Heart right ventricle (tissue), 16 donors: ENCODE results near the gene RNF43. TPM values are rescaled to one million over a fixed set of nuclear protein-coding genes. Genes with fewer than 3 reads are reported as not detected.
"Not testable (repeated sequence)": the region's sequence is repeated elsewhere in the genome, so short reads cannot be mapped to it uniquely, and the experiment has no call there.

Experiments
- ATAC-seq, 8 donors: fragments of 200-7000 bp; cut with Tn5 transposase; one replicate each; pipeline ENCODE4 v1.9.1; 2020; ENCODE audit warnings: mild to moderate bottlenecking in 8 of 8, moderate library complexity in 8 of 8, moderate number of reproducible peaks in 1 of 8
- DNase-seq, 2 donors: peaks; one replicate each; pipeline ENCODE4 v3.0.0-alpha.2; 2020
- H3K27ac ChIP-seq, 10 donors: fragments of 200-600 bp; sonication (generic) in 2 of 10; one replicate each; pipeline versions ENCODE4 v1.5.0 to v1.8.0; 2020 to 2022; ENCODE audit warnings: mild to moderate bottlenecking in 3 of 10
- H3K27me3 ChIP-seq, 7 donors: fragments of 200-600 bp; one replicate each; pipeline ENCODE4 v1.8.0; 2021 to 2022; ENCODE audit warnings: mild to moderate bottlenecking in 2 of 7
- H3K36me3 ChIP-seq, 9 donors: fragments of 200-600 bp; sonication (generic) in 1 of 9; one replicate each; pipeline versions ENCODE4 v1.5.0 to v1.8.0; 2020 to 2022; ENCODE audit warnings: mild to moderate bottlenecking in 2 of 9
- H3K4me1 ChIP-seq, 9 donors: fragments of 200-600 bp; sonication (generic) in 1 of 9; one replicate each; pipeline versions ENCODE4 v1.5.0 to v1.8.0; 2020 to 2022; ENCODE audit warnings: mild to moderate bottlenecking in 4 of 9
- H3K4me3 ChIP-seq, 10 donors: fragments of 200-600 bp; sonication (generic) in 2 of 10; one replicate each; pipeline versions ENCODE4 v1.5.0 to v1.8.0; 2020 to 2022; ENCODE audit warnings: mild to moderate bottlenecking in 7 of 10, moderate library complexity in 2 of 10
- H3K9me3 ChIP-seq, 11 donors: fragments of 200-600 bp in 10 of 11; sonication (generic) in 2 of 11; one replicate each; pipeline versions ENCODE4 v1.5.0 to v1.8.0; 2013 to 2022; ENCODE audit warnings: mild to moderate bottlenecking in 2 of 11, control low read depth in 1 of 11, moderate library complexity in 1 of 11
- WGBS, 2 donors: extraction: QIAGEN DNeasy Blood & Tissue Kit; methylation state at CpG; one replicate each; pipeline ENCODE4 v1.1.7; 2013; ENCODE audit warnings: inconsistent platforms in 1 of 2; 5-methylcytosine and 5-hydroxymethylcytosine counted together
- intact Hi-C, 10 donors: fragments of 100-400 bp; cut with DNase I; formaldehyde crosslinking; loops; one replicate each; pipeline versions ENCODE4 v1.11.1 to v1.14.2; 2022
- polyA plus RNA-seq, 2 donors: library from polyadenylated mRNA; stranded (reverse); fragments of 200-250 nt; gene quantifications; one replicate each; pipeline ENCODE4 v1.2.3, GENCODE V29; 2013
- total RNA-seq, 10 donors: library from RNA; stranded (reverse); fragmentation: NEBNext Ultra II Directional in 3 of 10; extraction: Animal tissue kit (Norgen Biotek cat#: 25700) in 3 of 10; gene quantifications; one replicate each; pipeline versions ENCODE4 v1.2.1 to v1.2.4, GENCODE V29; 2021 to 2023
- TF ChIP-seq, protein P1 (sequence below), 9 donors: fragments of 200-600 bp; sonication (generic) in 2 of 9; IDR thresholded peaks; one replicate each; pipeline versions ENCODE4 v1.5.0 to v1.8.0; 2021 to 2022; ENCODE audit warnings: antibody characterized with exemption in 9 of 9, mild to moderate bottlenecking in 5 of 9, moderate library complexity in 1 of 9
- donor health status: Arrhythmogenic right ventricular cardiomyopathy.
- donor health status: ischemic (EF 13 %, LVEDD 7.1; RV severe dilation, severe dysfunction).
- donor health status: healthy with polysubstance abuse.
- donor health status: DM: no; HTN: yes; CAD: no.
- donor health status: DM: no; HTN: no; CAD: no.
- donor health status: ischemic (EF 25% LVEDD 6.9; RV normal size, moderate dysfunction).
- donor health status: ischemic (EF 25% LVEDD 5.7; RV mildly dilated, moderate dysfunction).
- donor health status: healthy.
- donor health status: DM: yes; HTN: yes; CAD: no.
- donor health status: Ischemic cardiomyopathy.
- donor health status: ischemic (EF 35%, LVEDD 5.7; RV mildly dilated, moderate dysfunction).
- donor health status: nonischemic (EF 11% LVEDD 7.7; RV severe dilation, severe dysfunction).
- donor health status: DM: yes; HTN: yes; CAD: no.
- donor health status: PGD.
- donor health status: ischemic (EF 29% LVEDD 5.4; RV normal size, mild dysfunction).
- donor health status: nonischemic (EF 23%, LVEDD 6.1; RV moderate dilation, normal function).

RNF43 gene
- total and polyA plus RNA-seq, 12 donors, result 0.86 to 6.1 (median 3.6) TPM

DNA sequence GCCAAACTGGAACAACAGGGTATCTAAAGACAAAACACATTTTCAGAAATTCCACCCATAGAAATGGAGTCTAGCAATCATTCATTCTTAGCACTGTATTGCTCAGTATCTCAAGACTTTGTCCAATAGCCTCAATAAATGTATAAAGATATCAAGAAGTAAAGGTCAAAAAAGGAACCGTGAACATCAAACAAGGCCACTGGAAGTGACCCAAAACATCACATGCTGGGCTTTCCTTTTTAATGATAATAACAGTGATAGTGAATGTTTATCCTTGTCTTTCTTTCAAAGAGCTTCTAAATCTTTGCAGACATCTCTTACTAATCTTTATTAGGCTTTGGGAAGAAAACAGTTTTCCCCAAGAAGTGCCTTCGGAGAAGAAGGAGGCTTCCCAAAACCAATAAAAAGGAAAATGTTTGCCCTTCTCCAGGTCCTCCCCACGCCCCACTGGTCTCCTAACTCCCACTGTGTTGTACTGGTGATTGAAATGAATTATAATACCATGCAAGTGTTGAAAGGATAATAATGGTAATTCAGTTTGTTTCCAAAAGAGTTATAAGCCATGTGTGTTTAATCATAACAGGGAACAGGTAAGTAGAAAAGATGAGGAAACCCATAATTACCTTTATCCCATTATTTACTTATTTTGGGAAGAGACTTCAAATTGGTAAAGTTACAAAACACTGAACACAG, 18.6 kb downstream of the RNF43 start:
- WGBS, 2 donors, result 43 to 51% methylated on average over 3 of the region's 3 CpGs
- Histone ChIP-seq H3K4me3 (no peak overlapping the region), H3K27ac (no peak overlapping the region), H3K9me3 (no peaks in the 10 kb centered on the region), H3K27me3 (peaks cover 0 to 66% (median 4%) of the 10 kb centered on the region in 7 donors), H3K4me1 (no peaks in the 10 kb centered on the region), H3K36me3 (no peaks in the 10 kb centered on the region)
- ATAC-seq (no peak), DNase-seq (no peak)
- intact Hi-C loops, result no loop called here
- TF ChIP-seq, protein P1, sequence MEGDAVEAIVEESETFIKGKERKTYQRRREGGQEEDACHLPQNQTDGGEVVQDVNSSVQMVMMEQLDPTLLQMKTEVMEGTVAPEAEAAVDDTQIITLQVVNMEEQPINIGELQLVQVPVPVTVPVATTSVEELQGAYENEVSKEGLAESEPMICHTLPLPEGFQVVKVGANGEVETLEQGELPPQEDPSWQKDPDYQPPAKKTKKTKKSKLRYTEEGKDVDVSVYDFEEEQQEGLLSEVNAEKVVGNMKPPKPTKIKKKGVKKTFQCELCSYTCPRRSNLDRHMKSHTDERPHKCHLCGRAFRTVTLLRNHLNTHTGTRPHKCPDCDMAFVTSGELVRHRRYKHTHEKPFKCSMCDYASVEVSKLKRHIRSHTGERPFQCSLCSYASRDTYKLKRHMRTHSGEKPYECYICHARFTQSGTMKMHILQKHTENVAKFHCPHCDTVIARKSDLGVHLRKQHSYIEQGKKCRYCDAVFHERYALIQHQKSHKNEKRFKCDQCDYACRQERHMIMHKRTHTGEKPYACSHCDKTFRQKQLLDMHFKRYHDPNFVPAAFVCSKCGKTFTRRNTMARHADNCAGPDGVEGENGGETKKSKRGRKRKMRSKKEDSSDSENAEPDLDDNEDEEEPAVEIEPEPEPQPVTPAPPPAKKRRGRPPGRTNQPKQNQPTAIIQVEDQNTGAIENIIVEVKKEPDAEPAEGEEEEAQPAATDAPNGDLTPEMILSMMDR (IDR thresholded peaks at IDR 0.05), result no peak

GRCh38 chr17:58397421-58397820, 19.9 kb downstream of the RNF43 start:
- H3K27ac ChIP-seq, H3K4me3 ChIP-seq, H3K36me3 ChIP-seq, H3K4me1 ChIP-seq, intact Hi-C loops, ATAC-seq, DNase-seq, H3K9me3 ChIP-seq: not testable (repeated sequence)
- 87 to 88% methylated on average over 5 of the region's 5 CpGs for WGBS, 2 donors
- H3K27me3 ChIP-seq, result peaks cover 0 to 71% (median 4%) of the 10 kb centered on the region in 7 donors

DNA sequence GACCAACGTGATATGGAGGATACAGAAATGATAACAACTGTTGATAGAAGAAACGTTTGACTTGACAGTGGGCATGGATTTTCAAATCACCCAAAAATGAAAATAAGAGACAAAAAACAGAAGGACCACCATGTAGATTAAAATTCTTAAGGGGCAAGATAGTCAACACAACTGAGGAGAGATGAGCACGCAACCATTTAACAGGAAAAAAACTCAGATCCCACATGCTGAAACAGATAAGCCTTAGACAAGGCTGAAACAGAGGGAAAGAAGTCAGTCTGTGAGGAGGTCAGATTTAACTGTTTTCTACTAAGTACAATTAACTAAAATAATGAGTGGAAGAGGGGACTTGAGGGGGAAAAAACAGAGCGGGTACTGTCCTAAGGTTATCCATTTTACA, 21.2 kb downstream of the RNF43 start:
- DNase-seq (no peak), ATAC-seq (no peak)
- Histone ChIP-seq H3K27me3 (peaks cover 0 to 75% (median 4%) of the 10 kb centered on the region in 7 donors), H3K27ac (no peak overlapping the region), H3K36me3 (no peaks in the 10 kb centered on the region), H3K9me3 (no peaks in the 10 kb centered on the region), H3K4me3 (no peak overlapping the region), H3K4me1 (peaks cover 0 to 3% (median 0%) of the 10 kb centered on the region in 9 donors)
- WGBS, 2 donors, result 46 to 53% methylated on average over 4 of the region's 4 CpGs
- TF ChIP-seq, protein P1 (IDR thresholded peaks at IDR 0.05), result no peak
- intact Hi-C loops, result no loop called here

DNA sequence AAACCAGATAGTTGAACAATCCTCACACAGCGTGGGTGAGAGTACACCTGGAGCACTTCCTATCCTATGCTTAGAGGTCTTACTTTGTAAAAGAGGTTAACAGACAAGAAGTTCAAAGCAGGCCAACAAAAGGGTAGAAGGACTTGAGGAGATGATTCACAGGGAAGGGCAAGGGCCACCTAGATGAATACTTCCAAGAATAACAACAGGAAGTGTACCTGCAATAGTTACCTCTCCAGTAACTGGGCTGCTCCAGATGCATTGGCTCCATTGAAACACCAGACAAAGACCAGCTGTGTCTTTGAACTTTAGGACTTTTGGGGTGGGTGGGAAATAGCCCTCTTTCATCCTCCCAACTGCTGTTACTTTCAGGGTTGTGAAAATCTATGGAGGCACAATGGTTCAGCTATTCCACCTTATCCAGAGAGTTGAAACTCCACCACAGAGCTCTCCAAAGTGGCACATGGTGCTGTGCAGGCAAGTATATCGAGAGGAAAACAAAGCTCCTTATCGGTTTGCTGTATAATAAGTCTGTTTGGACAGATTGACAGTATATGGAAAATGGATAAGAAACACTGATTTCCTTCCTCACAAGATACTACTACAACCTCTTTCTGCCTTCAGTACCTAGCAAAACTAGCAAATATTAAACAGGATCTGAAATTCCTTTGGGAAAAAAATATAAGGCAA, 22.7 kb downstream of the RNF43 start:
- H3K27ac ChIP-seq, result no peak overlapping the region
- no peaks in the 10 kb centered on the region for H3K9me3 ChIP-seq
- TF ChIP-seq, protein P1 (IDR thresholded peaks at IDR 0.05), result no peak
- DNase-seq, result no peak
- no peaks in the 10 kb centered on the region for H3K36me3 ChIP-seq
- intact Hi-C loops, result no loop called here
- no peak overlapping the region for H3K4me3 ChIP-seq
- peaks cover 0 to 74% (median 4%) of the 10 kb centered on the region in 7 donors for H3K27me3 ChIP-seq
- H3K4me1 ChIP-seq, result peaks cover 0 to 3% (median 0%) of the 10 kb centered on the region in 9 donors
- no peak for ATAC-seq
- 67 to 70% methylated on average over 3 of the region's 3 CpGs for WGBS, 2 donors
